Neural cell (in vitro differentiated cells): ENCODE data around the gene BCDIN3D.

Source experiments
- EZH2 ChIP-seq: fragments of 200-600, 300-800 bp; shearing (Covaris generic), sonication (generic); IDR thresholded peaks from 2 replicates; pipeline ENCODE4 v1.6.1; 2014; ENCODE audit warnings: antibody characterized with exemption, low read length, borderline replicate concordance, mild to moderate bottlenecking; ENCODE audit not compliant: insufficient read depth, poor library complexity, severe bottlenecking
- MXI1 ChIP-seq: fragments of 450-650 bp; conservative IDR thresholded peaks from 2 replicates; pipeline ENCODE4 v1.6.1; 2014; ENCODE audit warnings: antibody characterized with exemption, mild to moderate bottlenecking; ENCODE audit not compliant: poor library complexity, severe bottlenecking
- POLR2AphosphoS5 ChIP-seq: IDR thresholded peaks from 2 replicates; pipeline ENCODE4 v1.6.1; 2012
- RAD21 ChIP-seq: fragments of 450-650 bp; conservative IDR thresholded peaks from 2 replicates; pipeline ENCODE4 v1.6.1; 2014; ENCODE audit warnings: antibody characterized with exemption, mild to moderate bottlenecking, moderate library complexity
- SMC3 ChIP-seq: fragments of 450-650 bp; conservative IDR thresholded peaks from 2 replicates; pipeline ENCODE4 v1.6.1; 2014; ENCODE audit warnings: antibody characterized with exemption, mild to moderate bottlenecking, moderate library complexity; ENCODE audit not compliant: poor library complexity
- TAF1 ChIP-seq: IDR thresholded peaks from 2 replicates; pipeline ENCODE4 v1.6.1; 2012; ENCODE audit warnings: low read depth
- TF ChIP-seq, protein P1 (sequence below): fragments of 450-650 bp; IDR thresholded peaks from 2 replicates; pipeline ENCODE4 v1.5.1; 2014; ENCODE audit warnings: antibody characterized with exemption, mild to moderate bottlenecking, moderate library complexity; ENCODE audit not compliant: poor library complexity, severe bottlenecking
- TF ChIP-seq, protein P2 (sequence below): IDR thresholded peaks from 2 replicates; pipeline ENCODE4 v1.6.1; 2012; ENCODE audit warnings: borderline replicate concordance

DNA sequence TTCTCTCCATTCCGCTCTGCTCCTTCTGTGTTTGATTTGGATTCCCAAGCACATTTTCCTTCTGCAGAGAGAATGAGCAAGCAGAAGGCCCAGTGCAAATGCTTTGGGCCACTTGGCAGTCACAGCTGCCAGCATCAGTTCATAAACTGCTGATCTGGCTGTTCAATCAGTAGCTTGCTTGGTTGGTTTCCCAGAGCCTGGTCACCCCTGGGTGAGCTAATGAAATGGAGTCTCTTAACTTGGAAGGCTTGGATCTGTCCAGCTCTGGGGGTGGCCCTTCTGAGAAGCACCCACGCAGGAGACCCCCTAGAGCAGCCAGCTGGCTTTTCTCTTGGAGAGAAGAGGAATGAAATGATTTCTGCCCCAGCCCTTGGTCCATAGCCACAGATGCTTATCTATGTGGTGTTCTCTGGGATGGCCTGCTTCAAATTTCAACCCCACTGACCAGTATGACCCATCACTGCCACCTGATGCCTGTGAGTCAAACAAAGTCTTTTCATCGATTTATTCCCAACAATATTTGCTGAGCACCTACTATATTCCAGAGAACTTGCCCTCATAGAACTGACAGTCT, 30.5 kb upstream of the BCDIN3D start:
- TF ChIP-seq, protein P1, sequence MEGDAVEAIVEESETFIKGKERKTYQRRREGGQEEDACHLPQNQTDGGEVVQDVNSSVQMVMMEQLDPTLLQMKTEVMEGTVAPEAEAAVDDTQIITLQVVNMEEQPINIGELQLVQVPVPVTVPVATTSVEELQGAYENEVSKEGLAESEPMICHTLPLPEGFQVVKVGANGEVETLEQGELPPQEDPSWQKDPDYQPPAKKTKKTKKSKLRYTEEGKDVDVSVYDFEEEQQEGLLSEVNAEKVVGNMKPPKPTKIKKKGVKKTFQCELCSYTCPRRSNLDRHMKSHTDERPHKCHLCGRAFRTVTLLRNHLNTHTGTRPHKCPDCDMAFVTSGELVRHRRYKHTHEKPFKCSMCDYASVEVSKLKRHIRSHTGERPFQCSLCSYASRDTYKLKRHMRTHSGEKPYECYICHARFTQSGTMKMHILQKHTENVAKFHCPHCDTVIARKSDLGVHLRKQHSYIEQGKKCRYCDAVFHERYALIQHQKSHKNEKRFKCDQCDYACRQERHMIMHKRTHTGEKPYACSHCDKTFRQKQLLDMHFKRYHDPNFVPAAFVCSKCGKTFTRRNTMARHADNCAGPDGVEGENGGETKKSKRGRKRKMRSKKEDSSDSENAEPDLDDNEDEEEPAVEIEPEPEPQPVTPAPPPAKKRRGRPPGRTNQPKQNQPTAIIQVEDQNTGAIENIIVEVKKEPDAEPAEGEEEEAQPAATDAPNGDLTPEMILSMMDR = no peak
- no peak for TF ChIP-seq RAD21
- TF ChIP-seq MXI1 = no peak
- no peak for TF ChIP-seq TAF1
- TF ChIP-seq POLR2AphosphoS5 = no peak
- no peak for TF ChIP-seq SMC3
- no peak for TF ChIP-seq EZH2
- TF ChIP-seq, protein P2, sequence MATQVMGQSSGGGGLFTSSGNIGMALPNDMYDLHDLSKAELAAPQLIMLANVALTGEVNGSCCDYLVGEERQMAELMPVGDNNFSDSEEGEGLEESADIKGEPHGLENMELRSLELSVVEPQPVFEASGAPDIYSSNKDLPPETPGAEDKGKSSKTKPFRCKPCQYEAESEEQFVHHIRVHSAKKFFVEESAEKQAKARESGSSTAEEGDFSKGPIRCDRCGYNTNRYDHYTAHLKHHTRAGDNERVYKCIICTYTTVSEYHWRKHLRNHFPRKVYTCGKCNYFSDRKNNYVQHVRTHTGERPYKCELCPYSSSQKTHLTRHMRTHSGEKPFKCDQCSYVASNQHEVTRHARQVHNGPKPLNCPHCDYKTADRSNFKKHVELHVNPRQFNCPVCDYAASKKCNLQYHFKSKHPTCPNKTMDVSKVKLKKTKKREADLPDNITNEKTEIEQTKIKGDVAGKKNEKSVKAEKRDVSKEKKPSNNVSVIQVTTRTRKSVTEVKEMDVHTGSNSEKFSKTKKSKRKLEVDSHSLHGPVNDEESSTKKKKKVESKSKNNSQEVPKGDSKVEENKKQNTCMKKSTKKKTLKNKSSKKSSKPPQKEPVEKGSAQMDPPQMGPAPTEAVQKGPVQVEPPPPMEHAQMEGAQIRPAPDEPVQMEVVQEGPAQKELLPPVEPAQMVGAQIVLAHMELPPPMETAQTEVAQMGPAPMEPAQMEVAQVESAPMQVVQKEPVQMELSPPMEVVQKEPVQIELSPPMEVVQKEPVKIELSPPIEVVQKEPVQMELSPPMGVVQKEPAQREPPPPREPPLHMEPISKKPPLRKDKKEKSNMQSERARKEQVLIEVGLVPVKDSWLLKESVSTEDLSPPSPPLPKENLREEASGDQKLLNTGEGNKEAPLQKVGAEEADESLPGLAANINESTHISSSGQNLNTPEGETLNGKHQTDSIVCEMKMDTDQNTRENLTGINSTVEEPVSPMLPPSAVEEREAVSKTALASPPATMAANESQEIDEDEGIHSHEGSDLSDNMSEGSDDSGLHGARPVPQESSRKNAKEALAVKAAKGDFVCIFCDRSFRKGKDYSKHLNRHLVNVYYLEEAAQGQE = no peak
